ENCODE results near the gene ERG28.
A peak's percentile ranks its signal among the peaks of the same experiment; 100 is the strongest.
"Not testable (repeated sequence)": the region's sequence is repeated elsewhere in the genome, so short reads cannot be mapped to it uniquely, and the experiment has no call there.

ERG28 gene

DNA sequence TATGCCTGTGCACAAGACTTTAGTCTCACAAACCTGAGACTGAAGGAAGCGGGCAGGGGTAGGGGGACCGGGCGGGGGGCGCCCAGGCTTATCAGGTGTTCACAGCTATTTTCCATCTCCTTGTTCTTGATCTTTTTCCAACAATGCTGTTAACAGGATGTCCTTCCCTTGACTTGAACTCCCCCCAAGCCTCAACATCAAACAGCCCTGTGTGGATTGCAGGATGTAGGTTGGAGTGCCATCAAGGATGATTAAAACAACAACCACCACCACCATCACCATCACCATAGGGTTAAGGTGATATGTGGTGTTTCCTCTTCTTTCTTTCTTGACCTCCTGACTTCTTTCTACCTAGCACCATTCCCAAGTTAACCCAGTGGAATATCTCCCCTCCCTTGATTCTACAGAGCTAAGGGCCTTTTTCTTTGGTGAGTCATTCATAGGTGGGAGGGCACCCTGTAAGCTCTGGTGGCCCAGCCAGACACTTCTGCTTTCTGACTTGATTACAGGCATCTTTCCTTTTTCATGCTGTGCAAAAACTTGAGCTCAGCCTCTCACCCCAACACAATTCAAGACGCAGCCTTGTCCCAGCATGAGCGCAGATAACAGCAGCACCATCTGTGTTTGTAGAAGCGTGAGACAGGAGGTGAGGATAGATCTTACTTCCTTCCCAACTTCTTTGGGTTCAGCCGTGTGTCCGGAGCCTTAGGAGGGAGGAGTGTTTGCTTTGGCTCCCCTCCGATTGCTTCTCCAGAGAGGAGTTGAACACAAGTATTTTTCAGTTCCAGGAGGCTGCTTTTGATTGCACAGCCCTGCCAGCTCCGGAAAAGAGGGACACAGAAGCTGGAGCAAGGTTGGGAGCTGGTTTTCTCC lies 55.5 kb downstream of the ERG28 start:
- Mint-ChIP-seq H3K36me3 (peaks cover 17 to 29% of the 10 kb centered on the region in 2 donors), H3K4me3 (peak overlapping the region in 1 of 2 donors; percentile 20), H3K27me3 (peaks cover 0 to 18% of the 10 kb centered on the region in 2 donors), H3K9me3 (peaks cover 9 to 16% of the 10 kb centered on the region in 2 donors), H3K4me1 (peaks cover 10 to 18% of the 10 kb centered on the region in 2 donors), H3K27ac (no peak overlapping the region)
- peak; percentile 94 to 98 for ATAC-seq (replicated peaks)
- no peak for DNase-seq

- Mint-ChIP-seq H3K36me3 (peaks cover 4 to 19% of the 10 kb centered on the region in 2 donors), H3K4me3 (no peak overlapping the region), H3K4me1 (peaks cover 10 to 16% of the 10 kb centered on the region in 2 donors), H3K27me3 (peaks cover 10 to 15% of the 10 kb centered on the region in 2 donors), H3K9me3 (peaks cover 3 to 4% of the 10 kb centered on the region in 2 donors), H3K27ac (no peak overlapping the region)
- no peak for DNase-seq
- ATAC-seq (replicated peaks) = no peak
Measured at GRCh38 chr14:75602503-75602902, 58.2 kb downstream of the ERG28 start.

DNA sequence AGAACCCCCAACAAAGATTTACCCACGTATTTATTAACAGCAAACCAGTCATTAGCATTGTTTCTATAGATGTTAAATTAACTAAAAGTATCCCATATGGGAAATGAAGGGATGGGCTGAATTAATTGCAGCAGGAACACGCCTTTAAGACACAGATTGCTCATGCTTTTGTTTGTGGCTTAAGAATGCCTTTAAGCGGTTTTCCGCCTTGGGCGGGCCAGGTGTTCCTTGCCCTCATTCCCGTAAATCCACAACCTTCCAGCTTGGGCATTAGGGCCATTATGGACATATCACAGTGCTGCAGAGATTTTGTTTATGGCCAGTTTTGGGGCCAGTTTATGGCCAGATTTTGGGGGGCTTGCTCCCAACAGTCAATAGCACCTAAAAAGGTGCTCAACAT lies 59.6 kb downstream of the ERG28 start:
- Mint-ChIP-seq H3K27me3 (peaks cover 10 to 11% of the 10 kb centered on the region in 2 donors), H3K4me1 (peaks cover 17 to 21% of the 10 kb centered on the region in 2 donors), H3K36me3 (peaks cover 0 to 16% of the 10 kb centered on the region in 2 donors)
- not testable (repeated sequence) for H3K9me3 Mint-ChIP-seq; H3K4me3 Mint-ChIP-seq; DNase-seq; ATAC-seq (replicated peaks); H3K27ac Mint-ChIP-seq

GRCh38 chr14:75600100-75600499 lies 60.6 kb downstream of the ERG28 start:
- H3K27ac Mint-ChIP-seq; H3K4me3 Mint-ChIP-seq; ATAC-seq (replicated peaks); H3K9me3 Mint-ChIP-seq; DNase-seq: not testable (repeated sequence)
- Mint-ChIP-seq H3K36me3 (peaks cover 0 to 20% of the 10 kb centered on the region in 2 donors), H3K4me1 (peaks cover 10 to 14% of the 10 kb centered on the region in 2 donors), H3K27me3 (peaks cover 11 to 15% of the 10 kb centered on the region in 2 donors)

All from stimulated activated naive B cell treated with anti-CD40 and anti-IgM and Interleukin-4, amounts not matched to agents 10 μg/mL and 1 μg/mL and 100 μg/mL, for 72 hours (primary cell).